Peyer's patch (tissue), 4 donors: ENCODE measurements around the gene ATP6V1F. TPM values are rescaled to one million over a fixed set of nuclear protein-coding genes. Genes with fewer than 3 reads are reported as not detected.
A peak's percentile ranks its signal among the peaks of the same experiment; 100 is the strongest.

Experiments used
- DNase-seq, 3 donors: peaks; one replicate each; pipeline ENCODE4 v3.0.0-alpha.2; 2017 to 2019
- H3K27ac ChIP-seq, 4 donors: fragments of 200-600 bp; sonication (generic); one replicate each; pipeline ENCODE4 v1.5.1; 2016 to 2019
- H3K27me3 ChIP-seq, 2 donors: fragments of 200-600 bp; sonication (generic); one replicate each; pipeline ENCODE4 v1.5.1; 2019
- H3K36me3 ChIP-seq, 3 donors: fragments of 200-600 bp; sonication (generic); one replicate each; pipeline ENCODE4 v1.5.1; 2016 to 2019
- H3K4me1 ChIP-seq, 4 donors: fragments of 200-600 bp; sonication (generic); one replicate each; pipeline ENCODE4 v1.5.1; 2016 to 2019
- H3K4me3 ChIP-seq, 4 donors: fragments of 200-600 bp; sonication (generic); 1 replicate in 3 of 4; 2 replicates in 1 of 4; pipeline ENCODE4 v1.5.1; 2016 to 2019; ENCODE audit warnings: mild to moderate bottlenecking in 1 of 4
- H3K9me3 ChIP-seq, 4 donors: fragments of 200-600 bp; sonication (generic); one replicate each; pipeline ENCODE4 v1.5.1; 2016 to 2019; ENCODE audit warnings: mild to moderate bottlenecking in 1 of 4
- CTCF ChIP-seq, 6 experiments: fragments of 450-650 bp in 4 of 6; fragments of 200-600 bp in 2 of 6; sonication (generic) in 1 of 6; IDR thresholded peaks; one replicate each; pipeline ENCODE4 v1.5.1; 2017 to 2019; ENCODE audit warnings: antibody characterized with exemption in 6 of 6, mild to moderate bottlenecking in 3 of 6, moderate library complexity in 1 of 6
- POLR2A ChIP-seq, 2 donors: fragments of 450-650 bp; IDR thresholded peaks; one replicate each; pipeline ENCODE4 v1.5.1; 2017; ENCODE audit warnings: antibody characterized with exemption in 2 of 2, mild to moderate bottlenecking in 2 of 2, moderate library complexity in 2 of 2
- total RNA-seq, 4 donors: library from RNA; depleted of rRNA; stranded (reverse); fragments of >200 nt; gene quantifications; one replicate each; pipeline ENCODE4 v1.1.0, GENCODE V29; 2016

The ATP6V1F gene
- total RNA-seq, 4 donors from 2014 or later, result 71.3 to 88.3 (median 84.6) TPM

- DNase-seq, result peak in 2 of 3 donors; percentile 34 to 41
- H3K4me1 ChIP-seq, result peaks cover 0 to 23% (median 3%) of the 10 kb centered on the region in 4 donors
- H3K36me3 ChIP-seq, result no peaks in the 10 kb centered on the region
- H3K4me3 ChIP-seq, result no peak overlapping the region
- H3K27me3 ChIP-seq, result peaks cover 0 to 14% of the 10 kb centered on the region in 2 donors
- no peaks in the 10 kb centered on the region for H3K9me3 ChIP-seq
- H3K27ac ChIP-seq, result no peak overlapping the region
- TF ChIP-seq CTCF (IDR thresholded peaks at IDR 0.05) (no peak), POLR2A (IDR thresholded peaks at IDR 0.05) (no peak)
Observed at GRCh38 chr7:128913870-128914565, 51.4 kb downstream of the ATP6V1F start.

- DNase-seq, result peak; percentile 39 to 47 (median 41)
- H3K36me3 ChIP-seq, result no peaks in the 10 kb centered on the region
- H3K27me3 ChIP-seq, result peaks cover 0 to 14% of the 10 kb centered on the region in 2 donors
- TF ChIP-seq POLR2A (IDR thresholded peaks at IDR 0.05), result no peak
- TF ChIP-seq CTCF (IDR thresholded peaks at IDR 0.05), result no peak
- peak overlapping the region in 2 of 4 donors; percentile 17 to 32 for H3K4me3 ChIP-seq
- peak overlapping the region in 1 of 4 donors; percentile 17 for H3K27ac ChIP-seq
- peaks cover 0 to 22% (median 3%) of the 10 kb centered on the region in 4 donors for H3K4me1 ChIP-seq
- H3K9me3 ChIP-seq, result no peaks in the 10 kb centered on the region
Observed at GRCh38 chr7:128914566-128915151, 52.0 kb downstream of the ATP6V1F start.

- H3K9me3 ChIP-seq, result no peaks in the 10 kb centered on the region
- DNase-seq, result peak in 2 of 3 donors; percentile 38 to 43
- H3K4me3 ChIP-seq, result peak overlapping the region in 2 of 4 donors; percentile 17 to 32
- peaks cover 0 to 7% of the 10 kb centered on the region in 2 donors for H3K27me3 ChIP-seq
- no peak for TF ChIP-seq CTCF (IDR thresholded peaks at IDR 0.05)
- TF ChIP-seq POLR2A (IDR thresholded peaks at IDR 0.05), result no peak
- H3K4me1 ChIP-seq, result peaks cover 0 to 16% (median 3%) of the 10 kb centered on the region in 4 donors
- no peaks in the 10 kb centered on the region for H3K36me3 ChIP-seq
- H3K27ac ChIP-seq, result no peak overlapping the region
Observed at GRCh38 chr7:128915271-128915819, 52.7 kb downstream of the ATP6V1F start.

Other genes starting within 250 kb of the ATP6V1F start
- 1 to 10 TPM in 3 of 4 donors, under 1 TPM in 1; 0.18 to 8.3 (median 3.5) TPM for gene GARIN1A, start 190.6 kb upstream of the ATP6V1F start, total RNA-seq
- gene CALU, start 123.5 kb upstream of the ATP6V1F start, total RNA-seq, result 10 to 100 TPM; 21.6 to 42.1 (median 27.6) TPM
- gene OPN1SW, start 87.1 kb upstream of the ATP6V1F start, total RNA-seq, result not detected
- 10 to 100 TPM in 2 of 4 donors, 1 to 10 TPM in 1, under 1 TPM in 1; 0.35 to 35.5 (median 6.1) TPM for gene CCDC136, start 70.9 kb upstream of the ATP6V1F start, total RNA-seq
- gene FLNC, start 32.5 kb upstream of the ATP6V1F start, total RNA-seq, result 10 to 100 TPM in 1 of 4 donors, 1 to 10 TPM in 3; 4.2 to 23.1 (median 6.5) TPM
- gene KCP, start 47.9 kb downstream of the ATP6V1F start, total RNA-seq, result 10 to 100 TPM in 1 of 4 donors, 1 to 10 TPM in 3; 3.3 to 14.1 (median 6.7) TPM
- 10 to 100 TPM; 16.9 to 27.1 (median 21.7) TPM for gene IRF5, start 75.1 kb downstream of the ATP6V1F start, total RNA-seq
- 10 to 100 TPM; 25.2 to 55.3 (median 42.1) TPM for gene TNPO3, start 192.3 kb downstream of the ATP6V1F start, total RNA-seq